ENCODE results near the gene ZDHHC13.

The ZDHHC13 gene

DNA sequence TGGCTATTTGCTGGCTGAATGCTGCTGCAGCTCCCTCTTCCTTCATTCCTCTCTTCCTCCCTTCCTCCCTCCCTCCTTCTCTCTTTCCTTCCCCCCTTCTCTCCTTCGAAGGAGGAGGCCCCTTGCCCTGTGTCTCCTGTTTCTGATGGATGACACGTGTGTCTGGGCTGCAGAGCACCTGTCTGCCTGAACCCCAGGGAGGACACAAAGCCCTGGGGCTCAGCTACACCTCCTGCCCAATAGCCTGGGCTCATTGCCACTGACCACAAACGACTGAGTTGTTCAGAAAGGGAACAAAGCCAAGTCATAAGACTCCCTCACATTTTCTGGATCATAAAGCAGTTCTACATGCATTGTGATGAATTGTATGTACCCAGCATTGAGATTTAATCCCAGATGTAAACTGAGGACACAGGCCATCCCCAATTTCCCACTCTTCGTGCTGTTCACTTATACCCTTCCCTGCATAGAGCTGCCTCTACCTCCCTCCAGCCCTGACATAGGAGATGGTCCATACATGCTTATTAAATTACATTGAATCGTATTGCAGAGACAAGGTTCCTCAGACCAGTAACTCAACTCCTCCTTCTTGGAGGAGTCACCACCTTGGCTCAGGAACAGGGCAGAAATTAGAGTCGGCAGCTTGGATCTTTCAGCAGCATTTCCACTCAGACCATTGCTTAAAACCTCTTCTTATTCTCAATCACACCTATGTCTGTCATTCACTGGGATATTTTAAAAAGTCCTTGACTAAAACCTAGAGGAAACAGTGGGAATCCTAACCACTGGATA, 83.6 kb downstream of the ZDHHC13 start:
- in situ Hi-C loops (cut with MboI; ENCODE audit: low sequenced_read_pairs): no loop called here

DNA sequence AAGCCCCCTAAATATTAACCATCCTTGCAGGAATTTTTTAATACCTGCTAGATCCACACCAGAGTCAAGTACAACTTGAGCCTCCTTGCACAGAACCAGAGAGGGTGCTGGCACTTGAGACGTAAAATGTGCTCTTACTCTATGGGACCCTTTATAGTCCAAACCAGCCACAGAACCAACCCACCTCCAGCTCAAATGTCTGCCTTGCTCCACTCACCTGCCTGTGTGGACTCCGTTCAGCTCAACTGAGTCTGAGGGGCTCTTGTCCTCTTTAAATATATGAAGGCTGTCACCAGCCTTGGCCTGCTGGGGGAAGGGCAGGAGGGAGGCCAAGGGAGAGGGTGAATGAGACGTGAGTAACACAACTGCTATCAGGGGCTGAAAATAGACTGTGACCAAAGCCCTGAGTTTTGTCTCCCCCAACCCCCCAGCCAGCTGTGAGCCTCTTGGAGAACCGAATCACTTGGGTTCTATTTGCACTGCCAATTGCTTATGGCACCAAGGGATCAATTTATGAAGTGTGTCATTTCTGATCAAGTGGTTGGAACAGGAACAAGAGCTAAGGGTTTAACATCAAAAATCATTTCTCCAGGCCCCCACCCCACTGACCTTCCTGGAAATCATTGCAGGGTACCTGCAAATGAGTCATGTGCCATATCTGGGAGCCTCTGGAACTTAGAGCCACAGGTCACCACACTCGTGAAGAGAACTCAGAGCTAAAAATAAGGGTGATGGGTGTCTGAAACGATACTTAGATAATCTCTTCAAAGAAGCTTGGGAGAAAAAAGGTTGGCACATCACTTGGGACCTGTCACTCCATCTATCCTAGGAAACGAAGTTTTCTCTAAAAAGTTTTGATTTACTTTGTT, 85.0 kb downstream of the ZDHHC13 start, which contains the start of gene CSRP3:
Gene CSRP3, minus strand, starts transcription at position 247 of the 869 bp plus-strand sequence. CDS start 9,535 bp downstream, outside the sequence.
- in situ Hi-C loops (cut with MboI; ENCODE audit: low sequenced_read_pairs): no loop called here

DNA sequence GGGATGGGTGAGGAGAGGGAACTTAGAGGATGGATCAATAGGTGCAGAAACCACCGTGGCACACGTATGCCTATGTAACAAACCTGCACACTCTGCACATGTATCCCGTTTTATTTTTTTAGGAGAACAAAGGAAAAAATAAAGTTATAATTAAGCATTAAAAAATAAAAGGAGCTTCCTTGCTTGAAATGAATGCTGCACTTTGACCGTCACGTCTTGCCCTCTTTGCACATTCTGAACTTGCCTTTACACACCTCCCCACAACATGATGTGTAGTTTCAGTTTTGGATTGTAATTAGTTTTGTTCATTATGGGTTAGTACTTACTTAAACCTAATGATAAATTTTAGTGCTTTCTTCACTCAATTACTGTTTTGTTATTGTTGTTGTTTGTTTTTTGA, 87.9 kb downstream of the ZDHHC13 start:
- in situ Hi-C loops (cut with MboI; ENCODE audit: low sequenced_read_pairs): no loop called here

DNA sequence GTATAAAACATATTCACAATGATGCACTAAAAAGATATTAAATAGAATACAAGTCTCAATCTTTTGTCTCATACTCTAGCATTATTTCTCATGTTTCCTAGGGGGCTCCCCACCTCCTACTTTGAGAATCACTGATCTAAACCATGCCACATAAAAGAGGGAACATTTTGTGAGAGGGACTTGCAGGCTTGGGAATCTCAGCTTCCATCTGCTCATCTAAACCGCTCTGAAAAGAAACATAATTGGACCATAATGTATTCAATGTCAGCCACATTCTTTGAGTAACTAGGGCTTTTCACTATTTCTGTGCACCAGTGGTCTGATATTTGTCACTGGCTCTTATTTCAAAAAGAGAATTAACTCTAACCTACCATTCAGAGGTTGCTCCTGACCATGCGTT, 91.2 kb downstream of the ZDHHC13 start:
- in situ Hi-C loops (cut with MboI; ENCODE audit: low sequenced_read_pairs): no loop called here

DNA sequence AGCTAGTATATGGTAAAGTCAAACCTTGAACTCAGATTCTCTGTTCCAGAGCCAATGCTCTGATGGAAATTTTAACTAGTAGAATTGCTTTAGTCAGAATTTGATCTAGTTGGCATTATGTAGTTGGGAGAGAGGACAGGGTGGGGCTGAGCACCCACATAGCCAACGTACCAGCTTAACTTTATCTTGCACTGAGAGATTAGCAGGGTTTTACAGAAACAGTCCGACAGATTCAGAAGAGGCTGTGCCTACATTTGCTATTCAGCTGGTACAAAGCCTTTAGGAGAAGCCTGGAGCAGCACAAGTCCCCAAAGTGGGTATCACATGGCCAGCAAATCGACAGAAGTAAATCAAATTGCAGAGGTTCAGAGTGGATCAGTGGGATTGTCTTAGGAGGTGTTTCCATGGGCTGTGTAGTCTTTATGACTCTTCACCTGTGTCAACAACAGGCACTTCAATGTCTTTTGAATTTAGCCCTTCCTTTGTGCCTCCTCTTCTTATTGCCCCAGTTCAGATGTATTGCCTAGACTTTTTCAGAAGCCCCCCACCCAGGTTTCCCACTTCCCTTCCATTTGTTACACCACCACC, 92.1 kb downstream of the ZDHHC13 start:
- in situ Hi-C loops (cut with MboI; ENCODE audit: low sequenced_read_pairs): no loop called here

DNA sequence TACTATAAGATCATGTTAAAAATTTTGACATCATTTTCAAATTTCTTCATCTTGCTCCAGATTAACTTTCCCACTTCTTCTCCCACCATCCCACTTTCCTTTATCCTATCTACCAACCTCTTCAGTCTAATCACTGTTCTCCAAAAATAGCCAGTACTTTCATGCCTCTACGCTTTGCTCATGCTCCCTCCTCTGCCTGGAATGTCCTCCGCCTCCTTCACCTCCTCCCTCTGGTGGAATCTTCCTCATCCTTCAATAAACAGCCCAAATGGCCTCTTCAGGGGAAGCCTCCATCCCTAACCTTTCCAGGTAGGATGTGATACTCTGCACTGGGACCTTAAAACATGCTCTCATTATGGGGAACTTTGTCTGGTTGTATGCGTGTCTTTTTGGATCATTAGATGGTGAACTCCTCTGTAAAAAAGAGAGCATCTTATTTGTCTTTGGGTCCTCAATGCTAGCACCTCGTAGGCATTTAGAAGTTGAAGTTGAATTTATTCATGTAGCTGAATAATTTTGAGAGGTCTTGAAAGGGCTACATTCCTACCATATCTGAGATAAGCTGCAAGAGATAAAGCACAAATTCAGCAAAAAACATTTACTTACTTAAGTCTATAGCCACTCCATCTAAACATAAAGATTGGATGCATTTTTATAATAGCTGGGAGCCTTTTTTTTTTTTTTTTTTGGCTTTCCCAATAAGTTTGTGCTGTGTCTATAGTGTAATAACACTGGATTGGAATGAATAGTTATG, 92.8 kb downstream of the ZDHHC13 start:
- in situ Hi-C loops (cut with MboI; ENCODE audit: low sequenced_read_pairs): no loop called here

DNA sequence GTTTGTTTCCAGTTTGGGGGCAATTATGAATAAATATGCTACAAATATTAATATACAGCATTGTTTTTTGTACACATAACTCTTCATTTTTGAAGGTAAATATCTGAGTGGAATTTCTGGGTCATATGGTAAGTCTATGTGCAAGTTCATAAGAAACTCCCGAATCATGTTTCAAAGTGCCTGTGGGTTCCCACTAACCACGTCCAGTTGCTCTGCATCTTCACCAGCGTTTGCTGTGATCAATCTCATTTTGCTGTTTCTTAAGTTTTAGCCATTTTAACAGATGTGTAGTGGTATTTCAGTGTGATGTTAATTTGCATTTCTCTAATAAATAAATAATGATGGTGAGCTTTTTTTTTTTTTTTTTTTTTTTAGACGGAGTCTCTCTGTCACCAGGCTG, 99.1 kb downstream of the ZDHHC13 start:
- in situ Hi-C loops (cut with MboI; ENCODE audit: low sequenced_read_pairs): no loop called here

DNA sequence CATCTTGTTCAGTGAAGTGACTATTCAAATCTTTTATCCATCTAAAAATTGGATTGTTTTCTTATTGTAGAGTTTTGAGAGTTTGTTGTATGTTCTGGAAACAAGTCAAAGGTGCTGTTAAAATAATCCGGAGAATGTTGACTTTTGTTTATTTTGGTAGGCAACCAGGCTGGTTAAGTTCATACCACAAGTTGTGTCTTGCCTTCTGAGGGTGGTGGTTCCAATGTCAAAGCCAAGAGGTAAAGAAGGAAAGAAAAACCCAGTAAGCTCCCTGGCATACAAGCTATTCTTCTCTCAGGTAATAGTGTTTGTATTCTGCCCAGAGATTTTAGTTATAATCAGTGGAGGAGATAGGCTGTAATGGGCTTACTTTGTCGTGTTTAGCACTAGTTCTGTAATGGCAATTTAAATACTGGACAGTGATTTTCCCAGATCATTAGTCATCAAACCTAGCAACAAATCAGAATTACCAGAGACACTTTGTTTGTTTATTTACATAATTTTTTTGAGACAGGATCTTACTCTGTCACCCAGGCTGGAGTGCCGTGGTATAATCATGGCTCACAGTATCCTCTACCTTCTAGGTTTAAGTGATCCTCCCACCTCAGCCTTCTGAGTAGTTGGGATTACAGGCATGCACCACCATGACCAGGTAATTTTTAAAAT, 99.9 kb downstream of the ZDHHC13 start:
- in situ Hi-C loops (cut with MboI; ENCODE audit: low sequenced_read_pairs): no loop called here

DNA sequence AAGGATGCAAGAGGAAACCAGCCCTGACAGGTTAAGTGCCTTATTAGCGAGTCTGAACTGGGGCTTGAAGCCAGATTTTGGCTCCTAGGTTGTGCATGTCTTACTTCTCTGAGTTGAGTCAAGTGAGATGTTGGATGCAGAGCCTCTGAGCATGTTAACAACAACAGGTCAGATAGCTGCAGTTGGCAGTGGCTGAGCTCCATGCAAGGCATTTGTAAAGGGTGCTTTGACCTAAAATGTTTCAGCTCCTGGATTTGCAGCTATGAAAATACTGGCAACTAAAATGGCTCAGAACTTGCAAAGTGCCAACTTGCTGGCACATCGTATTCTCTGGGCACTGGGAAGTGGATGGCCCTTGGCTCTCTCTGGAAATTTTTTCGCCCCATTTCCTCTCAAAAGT, 101.2 kb downstream of the ZDHHC13 start:
- in situ Hi-C loops (cut with MboI; ENCODE audit: low sequenced_read_pairs): no loop called here

DNA sequence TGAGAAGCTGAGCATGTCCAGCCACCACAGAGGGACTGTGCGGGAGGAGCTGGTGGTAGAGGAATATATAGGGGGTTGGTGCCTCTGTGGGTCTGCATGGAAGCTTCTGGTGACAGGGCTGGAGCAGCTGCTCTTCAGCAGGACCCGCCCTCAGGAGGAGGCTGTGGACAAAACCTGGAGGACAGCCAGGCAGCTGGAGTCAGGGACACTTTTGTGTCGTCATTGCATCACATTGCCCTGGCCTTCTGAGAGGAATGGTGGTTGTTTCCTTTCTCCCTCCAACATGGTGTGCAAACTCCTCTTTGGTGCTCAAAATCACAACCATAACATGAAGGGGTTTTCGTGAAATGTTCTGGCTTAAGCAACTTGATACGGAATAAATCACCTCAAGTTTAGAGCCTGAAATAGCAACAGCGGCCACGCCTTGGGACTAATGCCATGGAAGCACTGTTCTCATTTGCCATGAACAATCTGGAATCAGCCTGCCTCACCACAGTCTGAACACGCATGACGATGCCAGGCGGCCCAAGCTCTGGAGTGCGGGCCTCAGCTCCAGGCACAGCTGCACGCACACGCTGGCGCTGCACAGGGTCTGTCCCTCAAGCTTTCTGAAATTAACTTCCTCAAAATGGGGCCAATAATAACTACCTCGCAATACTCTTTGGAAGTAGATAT, 102.0 kb downstream of the ZDHHC13 start:
- in situ Hi-C loops (cut with MboI; ENCODE audit: low sequenced_read_pairs): no loop called here

DNA sequence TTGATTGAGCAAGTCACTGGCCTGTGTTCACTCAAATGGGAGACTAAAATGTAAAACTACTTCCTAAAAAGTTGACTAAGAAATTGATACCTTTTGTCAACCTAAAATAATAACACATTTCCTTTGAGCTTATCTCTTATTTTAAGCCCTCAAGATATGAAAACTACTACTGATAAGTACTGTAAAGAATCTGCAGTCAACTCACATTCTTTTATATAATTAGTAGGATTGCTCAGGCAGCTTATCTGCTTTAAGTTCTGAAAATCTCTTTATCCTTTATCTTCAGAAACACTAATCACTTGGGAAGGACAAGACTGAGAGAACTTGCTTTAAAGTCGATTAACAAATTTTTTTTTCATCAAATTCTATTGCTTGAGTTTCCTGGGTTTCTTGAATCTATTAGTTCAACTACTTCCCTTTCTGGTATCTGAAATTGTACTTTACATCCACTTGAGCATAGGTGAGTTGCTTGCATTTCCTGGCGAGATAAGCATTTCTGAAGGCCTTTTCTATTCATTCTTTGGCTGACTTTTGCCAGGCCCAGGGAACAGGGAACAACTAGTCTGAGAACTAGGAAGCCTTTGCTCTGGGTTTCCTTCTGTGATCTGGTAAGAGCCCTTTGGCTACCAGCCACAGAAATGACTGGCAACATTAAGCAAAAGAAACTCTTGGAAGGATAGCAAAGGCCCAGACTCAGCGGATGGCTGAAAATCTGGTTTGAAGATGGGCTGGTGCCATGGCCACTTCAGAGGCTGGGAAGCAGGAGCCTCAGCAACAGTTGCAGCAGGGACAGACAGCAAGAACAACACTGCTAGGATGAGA, 104.1 kb downstream of the ZDHHC13 start:
- in situ Hi-C loops (cut with MboI; ENCODE audit: low sequenced_read_pairs): no loop called here

DNA sequence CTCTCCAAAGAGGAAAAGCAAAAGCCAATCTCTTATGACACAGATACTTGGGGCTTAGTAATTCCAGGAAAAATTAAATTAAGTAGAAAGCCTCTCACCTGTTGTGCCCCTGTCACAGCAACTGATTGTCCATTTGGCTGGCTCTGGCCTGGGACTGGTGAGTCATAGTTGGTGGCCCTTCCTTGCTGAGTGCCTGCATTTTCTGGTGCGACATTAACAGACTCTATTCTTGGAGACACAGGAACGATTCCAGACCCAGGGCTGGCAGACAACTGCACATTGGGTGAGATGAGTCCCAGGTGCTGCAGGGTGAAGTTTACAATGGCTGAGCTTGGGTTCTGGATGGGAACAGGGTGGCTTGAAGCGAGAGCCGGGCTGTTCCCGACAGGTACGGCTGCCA, 108.2 kb downstream of the ZDHHC13 start:
- in situ Hi-C loops (cut with MboI; ENCODE audit: low sequenced_read_pairs): no loop called here

DNA sequence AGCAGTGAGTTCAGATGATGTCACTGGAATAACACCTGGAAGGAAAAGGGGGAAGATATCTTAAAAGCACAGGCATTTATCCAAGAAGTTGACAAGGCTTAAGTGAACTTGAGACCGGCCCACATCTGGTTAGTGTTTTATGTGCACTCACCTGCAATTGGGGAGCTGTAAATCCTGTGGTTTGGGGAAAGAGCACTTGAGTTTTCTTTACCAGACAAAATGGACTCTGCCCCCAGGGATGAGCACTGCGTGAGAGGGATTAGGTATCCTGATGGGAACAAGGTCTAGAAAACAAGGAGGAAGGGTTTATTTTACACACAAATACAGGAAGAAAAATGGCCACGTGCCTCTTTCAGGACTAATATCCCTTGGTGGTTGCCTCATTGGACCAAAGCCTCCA, 108.6 kb downstream of the ZDHHC13 start:
- in situ Hi-C loops (cut with MboI; ENCODE audit: low sequenced_read_pairs): no loop called here

Data from HL-60/S4 treated with phorbol 12-myristate 13-acetate at 8.2 ng/mL for 4 days and 3 days (cell line).